Endothelial cell of umbilical vein (primary cell): ENCODE results near the gene FBXW9. TPM values are rescaled to one million over a fixed set of nuclear protein-coding genes. Genes with fewer than 3 reads are reported as not detected.

Experiments used
- BruUV-seq: library from RNA; stranded (reverse); fragments of 400-500 nt; replicated peaks from 2 replicates; lab custom pipeline; 2021; lab: Mats Ljungman, UMichigan
- CTCF ChIA-PET: fragments of 300-600, 350-600 bp; sonication (Branson Sonifier 250); formaldehyde crosslinking; loops from one replicate; lab custom pipeline; 2021; ENCODE audit warnings: antibody characterized with exemption, inconsistent platforms; lab: Charles Lee
- POLR2A ChIA-PET: fragments of 300-600, 350-600 bp; sonication (Branson Sonifier 250); formaldehyde crosslinking; loops from one replicate; lab custom pipeline; 2021; ENCODE audit warnings: antibody characterized with exemption, inconsistent platforms; lab: Charles Lee
- DNase-seq: peaks from one replicate; pipeline ENCODE4 v3.0.0-alpha.2; 2011; ENCODE audit warnings: low read depth, low spot score
- FAIRE-seq: peaks from 2 replicates; lab custom pipeline; 2011; peaks lifted over from hg19 to GRCh38; lab: Jason Lieb, UNC
- H2AFZ ChIP-seq: 2 replicates; pipeline ENCODE4 v1.6.0; 2012; ENCODE audit warnings: low read depth, low read length, control low read depth, inconsistent platforms
- H3K27ac ChIP-seq: 2 replicates; pipeline ENCODE4 v1.5.1; 2011; ENCODE audit warnings: low read depth, mild to moderate bottlenecking, control low read depth, low read length, moderate library complexity; ENCODE audit not compliant: insufficient read depth
- H3K27me3 ChIP-seq, 2 experiments: 2 replicates each; pipeline versions ENCODE4 v1.6.0 to v1.6.1; 2011; ENCODE audit warnings: low read length in 2 of 2, mixed read lengths in 1 of 2; ENCODE audit not compliant: control insufficient read depth in 2 of 2, insufficient read depth in 2 of 2
- H3K36me3 ChIP-seq, 2 experiments: 2 replicates in 1 of 2; 3 replicates in 1 of 2; pipeline ENCODE4 v1.5.1; 2011; ENCODE audit warnings: low read length in 2 of 2, mild to moderate bottlenecking in 1 of 2, moderate library complexity in 1 of 2; ENCODE audit not compliant: control insufficient read depth in 2 of 2, insufficient read depth in 2 of 2; ENCODE audit errors: extremely low read depth in 1 of 2
- H3K4me1 ChIP-seq: 3 replicates; pipeline ENCODE4 v1.5.1; 2011; ENCODE audit warnings: mild to moderate bottlenecking, low read length; ENCODE audit not compliant: control insufficient read depth, insufficient read depth; ENCODE audit errors: extremely low read depth
- H3K4me2 ChIP-seq: 2 replicates; pipeline ENCODE4 v1.6.1; 2011; ENCODE audit warnings: low read length, control low read depth, mixed read lengths; ENCODE audit not compliant: insufficient read depth
- H3K4me3 ChIP-seq, 3 experiments: fragments of 200-600 bp in 1 of 3; sonication (generic), shearing (Covaris generic) in 1 of 3; replicated peaks in 1 of 3; 2 replicates each; pipeline ENCODE4 v1.5.1; 2011 to 2016; ENCODE audit warnings: control low read depth in 3 of 3, low read length in 3 of 3, mild to moderate bottlenecking in 2 of 3, inconsistent platforms in 1 of 3, low read depth in 1 of 3, moderate library complexity in 1 of 3; ENCODE audit not compliant: insufficient read depth in 1 of 3
- H3K79me2 ChIP-seq: 2 replicates; pipeline ENCODE4 v1.6.0; 2012; ENCODE audit warnings: low read length, inconsistent platforms; ENCODE audit not compliant: control insufficient read depth, insufficient read depth
- H3K9ac ChIP-seq: replicated peaks from 2 replicates; pipeline ENCODE3; 2011; ENCODE audit warnings: low read length, control low read depth; ENCODE audit not compliant: insufficient read depth; ENCODE audit errors: extremely low read depth
- H3K9me1 ChIP-seq: replicated peaks from 3 replicates; pipeline ENCODE4 v1.6.0; 2011; ENCODE audit warnings: mild to moderate bottlenecking, low read length; ENCODE audit not compliant: control insufficient read depth, insufficient read depth; ENCODE audit errors: extremely low read depth
- H3K9me3 ChIP-seq: replicated peaks from 2 replicates; pipeline ENCODE4 v1.5.1; 2012; ENCODE audit warnings: low read length, inconsistent platforms; ENCODE audit not compliant: control insufficient read depth, insufficient read depth
- H4K20me1 ChIP-seq: replicated peaks from 2 replicates; pipeline ENCODE3; 2011; ENCODE audit warnings: mild to moderate bottlenecking, low read length; ENCODE audit not compliant: control insufficient read depth, insufficient read depth; ENCODE audit errors: extremely low read depth
- CTCF ChIP-seq, 2 donors: IDR thresholded peaks; 1 replicate in 1 of 2; 2 replicates in 1 of 2; pipeline ENCODE4 v1.5.1; 2011; ENCODE audit warnings: low read length in 2 of 2, mild to moderate bottlenecking in 2 of 2, moderate library complexity in 2 of 2, control low read depth in 1 of 2, inconsistent platforms in 1 of 2, low read depth in 1 of 2; ENCODE audit not compliant: insufficient read depth in 1 of 2; ENCODE audit errors: extremely low read depth in 1 of 2
- EZH2 ChIP-seq: IDR thresholded peaks from 2 replicates; pipeline ENCODE4 v1.6.1; 2012; ENCODE audit warnings: borderline replicate concordance, low read depth, mild to moderate bottlenecking, moderate library complexity, low read length, inconsistent platforms; ENCODE audit not compliant: severe bottlenecking
- FOS ChIP-seq: IDR thresholded peaks from 2 replicates; pipeline ENCODE4 v1.6.1; 2011; ENCODE audit warnings: mild to moderate bottlenecking, low read length, moderate library complexity, borderline replicate concordance; ENCODE audit not compliant: insufficient read depth
- GATA2 ChIP-seq: IDR thresholded peaks from 2 replicates; pipeline ENCODE4 v1.7.0; 2011; ENCODE audit warnings: low read depth, mild to moderate bottlenecking, moderate library complexity, mixed read lengths, low read length; ENCODE audit not compliant: insufficient read length, insufficient read depth
- JUN ChIP-seq: IDR thresholded peaks from 2 replicates; pipeline ENCODE4 v1.6.1; 2011; ENCODE audit warnings: borderline replicate concordance, low read depth; ENCODE audit not compliant: insufficient read length, insufficient read depth
- MAX ChIP-seq: IDR thresholded peaks from 2 replicates; pipeline ENCODE4 v1.6.1; 2011; ENCODE audit not compliant: insufficient read depth, insufficient read length
- MYC ChIP-seq: IDR thresholded peaks from one replicate; pipeline ENCODE4 v1.6.1; 2011; ENCODE audit warnings: mild to moderate bottlenecking, low read depth, low read length
- POLR2A ChIP-seq: IDR thresholded peaks from 2 replicates; pipeline ENCODE4 v1.6.1; 2012; ENCODE audit warnings: low read depth, mild to moderate bottlenecking, control low read depth, low read length
- POLR2AphosphoS5 ChIP-seq: IDR thresholded peaks from 2 replicates; pipeline ENCODE4 v1.6.1; 2012; ENCODE audit warnings: low read depth, mild to moderate bottlenecking, control low read depth, low read length, moderate library complexity; ENCODE audit not compliant: insufficient read depth
- dilution Hi-C: fragments of 300-500 bp; cut with MboI; formaldehyde crosslinking; loops from one replicate; pipeline ENCODE4 v1.15.0; 2019; ENCODE audit warnings: low sequenced_read_pairs; ENCODE audit not compliant: extremely low pct_ligation_motif_present
- intact Hi-C: fragments of 100-400 bp; cut with micrococcal nuclease; formaldehyde crosslinking; loops from one replicate; pipeline ENCODE4 v1.10.0; 2022
- polyA plus RNA-seq, 4 experiments: library from polyadenylated mRNA; depleted of rRNA in 3 of 4; stranded (reverse) in 3 of 4; unstranded in 1 of 4; fragments of >200 nt; gene quantifications; 2 replicates each; pipeline versions ENCODE4 v1.2.1 to v1.2.3, GENCODE V29; 2011 to 2012; ENCODE audit warnings: missing spikeins in 1 of 4
- total RNA-seq: library from RNA; stranded (reverse); gene quantifications from 2 replicates; pipeline ENCODE4 v1.2.3, GENCODE V29; 2021

Gene FBXW9
- total and polyA plus RNA-seq, 2 donors (not counting 3 experiments of a cell fraction or from before 2014, with no cell fraction given), result 12.4 to 19.3 TPM

GRCh38 chr19:12676928-12677327 lies 19.5 kb downstream of the FBXW9 start:
- H3K4me3 ChIP-seq, result no peak overlapping the region
- H2AFZ ChIP-seq, result no peak overlapping the region
- H3K9ac ChIP-seq, result no peak overlapping the region
- FAIRE-seq, result no peak
- H3K36me3 ChIP-seq, result peaks cover 5 to 42% of the 10 kb centered on the region in 2 experiments
- intact Hi-C loops (loop anchor here (1.0 kb wide), 1 partner anchor 170 kb away; no protein-coding TSS in a partner anchor), dilution Hi-C loops (no loop called here)
- H3K4me2 ChIP-seq, result no peak overlapping the region
- H3K79me2 ChIP-seq, result peaks cover 9% of the 10 kb centered on the region
- BruUV-seq, result no TSS peak
- ChIA-PET POLR2A (no interaction called here), CTCF (interaction anchor here (0.7 to 4.7 kb wide), 9 partner anchors 9 to 879 kb away, joined by 3 to 38 read pairs (median 3); partner anchors contain the start of genes GET3, MAN2B1 and WDR83)
- no peak for TF ChIP-seq JUN
- TF ChIP-seq POLR2AphosphoS5, result no peak
- TF ChIP-seq FOS, result no peak
- TF ChIP-seq GATA2, result no peak
- no peak for TF ChIP-seq MAX
- no peak for TF ChIP-seq POLR2A
- TF ChIP-seq EZH2, result no peak
- TF ChIP-seq MYC, result no peak
- no peak for TF ChIP-seq CTCF (IDR thresholded peaks at IDR 0.05; ENCODE audit: extremely low read depth in 1 of 2, insufficient read depth in 1 of 2, low read depth in 1 of 2, low read length in 2 of 2)
- H3K27ac ChIP-seq, result no peak overlapping the region
- no peaks in the 10 kb centered on the region for H3K9me1 ChIP-seq
- no peaks in the 10 kb centered on the region for H3K9me3 ChIP-seq
- DNase-seq, result no peak
- no peaks in the 10 kb centered on the region for H4K20me1 ChIP-seq
- H3K4me1 ChIP-seq, result no peaks in the 10 kb centered on the region
- H3K27me3 ChIP-seq, result no peaks in the 10 kb centered on the region
